OCI-LY7 (cell line): ENCODE results near the gene DYNLT4. TPM values are rescaled to one million over a fixed set of nuclear protein-coding genes. Genes with fewer than 3 reads are reported as not detected.

Experiments used
- BruUV-seq: library from RNA; stranded (reverse); fragments of 400-500 nt; replicated peaks from 2 replicates; lab custom pipeline; 2021; lab: Mats Ljungman, UMichigan
- CTCF ChIA-PET: fragments of 300-600 bp; sonication (Branson Sonifier 250); formaldehyde crosslinking; loops from one replicate; lab custom pipeline; 2022; ENCODE audit warnings: antibody characterized with exemption; ENCODE audit not compliant: unreplicated experiment; lab: Charles Lee
- POLR2A ChIA-PET: fragments of 300-600 bp; sonication (Branson Sonifier 250); formaldehyde crosslinking; loops from one replicate; lab custom pipeline; 2022; ENCODE audit warnings: antibody characterized with exemption; lab: Charles Lee
- DNase-seq: peaks from one replicate; pipeline ENCODE4 v3.0.0-alpha.2; 2015; ENCODE audit warnings: low spot score
- H2AFZ ChIP-seq: fragments of 200-600 bp; sonication (generic), shearing (Covaris generic); 2 replicates; pipeline ENCODE4 v1.6.1; 2014; ENCODE audit warnings: mild to moderate bottlenecking, antibody characterized with exemption, low read length, moderate library complexity
- H3K27ac ChIP-seq: fragments of 200-600 bp; sonication (generic); 2 replicates; pipeline ENCODE4 v1.5.1; 2014; ENCODE audit warnings: mixed run types, low read depth, mild to moderate bottlenecking, moderate library complexity, low read length, inconsistent platforms; ENCODE audit not compliant: poor library complexity, severe bottlenecking
- H3K36me3 ChIP-seq: fragments of 200-600 bp; sonication (generic); 2 replicates; pipeline ENCODE4 v1.6.1; 2014; ENCODE audit warnings: mild to moderate bottlenecking, antibody characterized with exemption, low read length, moderate library complexity, mixed read lengths; ENCODE audit not compliant: insufficient read depth
- H3K4me1 ChIP-seq: fragments of 200-600 bp; sonication (generic); 2 replicates; pipeline ENCODE4 v1.5.1; 2014; ENCODE audit warnings: mild to moderate bottlenecking, low read length; ENCODE audit not compliant: insufficient read depth, poor library complexity, severe bottlenecking
- H3K4me2 ChIP-seq: fragments of 200-600 bp; sonication (generic); 2 replicates; pipeline ENCODE4 v1.6.1; 2014; ENCODE audit warnings: mild to moderate bottlenecking, low read length
- H3K4me3 ChIP-seq: fragments of 200-600 bp; sonication (generic); 2 replicates; pipeline ENCODE4 v1.5.1; 2014; ENCODE audit warnings: mild to moderate bottlenecking, low read depth, low read length; ENCODE audit not compliant: poor library complexity, severe bottlenecking
- H3K79me2 ChIP-seq: fragments of 200-600 bp; sonication (generic); 2 replicates; pipeline ENCODE4 v1.6.1; 2016; ENCODE audit warnings: low read depth, mild to moderate bottlenecking, low read length, moderate library complexity, mixed read lengths; ENCODE audit not compliant: insufficient read depth
- H3K9me2 ChIP-seq: fragments of 200-600 bp; sonication (generic); 2 replicates; pipeline ENCODE4 v1.6.1; 2016; ENCODE audit warnings: mild to moderate bottlenecking, low read length, mixed read lengths; ENCODE audit not compliant: insufficient read depth
- H3K9me3 ChIP-seq: fragments of 200-600 bp; sonication (generic); 2 replicates; pipeline ENCODE4 v1.6.1; 2014; ENCODE audit warnings: mild to moderate bottlenecking, mixed run types, low read length, mixed read lengths
- H4K20me1 ChIP-seq: fragments of 200-600 bp; sonication (generic); 2 replicates; pipeline ENCODE4 v1.6.1; 2014; ENCODE audit warnings: mild to moderate bottlenecking, antibody characterized with exemption, low read length, moderate library complexity, mixed read lengths; ENCODE audit not compliant: insufficient read depth
- EZH2phosphoT487 ChIP-seq: fragments of 200-600 bp; sonication (generic); IDR thresholded peaks from 2 replicates; pipeline ENCODE4 v1.6.1; 2018; ENCODE audit warnings: low read depth, borderline replicate concordance, mild to moderate bottlenecking, mixed run types, antibody characterized with exemption, low read length, moderate library complexity, mixed read lengths
- intact Hi-C: fragments of 100-400 bp; cut with micrococcal nuclease; formaldehyde crosslinking; loops from one replicate; pipeline ENCODE4 v1.10.0; 2022; ENCODE audit not compliant: unreplicated experiment
- total RNA-seq, 2 experiments: library from RNA; depleted of rRNA in 1 of 2; stranded (reverse); fragments of >200 nt in 1 of 2; shearing (Covaris generic) in 1 of 2; gene quantifications; 2 replicates each; pipeline ENCODE4 v1.2.3, GENCODE V29; 2014 to 2022
- TF ChIP-seq, protein P1 (sequence below): fragments of 200-600 bp; sonication (generic); conservative IDR thresholded peaks from 2 replicates; pipeline ENCODE4 v1.5.1; 2014; ENCODE audit warnings: mild to moderate bottlenecking, antibody characterized with exemption, low read length, moderate library complexity, mixed read lengths

DYNLT4 gene
- total RNA-seq, 2 experiments from 2014 or later = not detected

- H3K36me3 ChIP-seq = no peaks in the 10 kb centered on the region
- ChIA-PET POLR2A (interaction anchor here (0.5 kb wide), 1 partner anchor 14 kb away, joined by 3 read pairs; no protein-coding TSS in a partner anchor), CTCF (no interaction called here)
- no peak for DNase-seq
- intact Hi-C loops = no loop called here
- no peaks in the 10 kb centered on the region for H3K4me1 ChIP-seq
- no peaks in the 10 kb centered on the region for H3K9me2 ChIP-seq
- H3K79me2 ChIP-seq = no peaks in the 10 kb centered on the region
- H3K4me3 ChIP-seq = no peak overlapping the region
- no peak overlapping the region for H2AFZ ChIP-seq
- no peaks in the 10 kb centered on the region for H3K9me3 ChIP-seq
- H3K27ac ChIP-seq = no peak overlapping the region
- H4K20me1 ChIP-seq = no peaks in the 10 kb centered on the region
- BruUV-seq = no TSS peak
- TF ChIP-seq EZH2phosphoT487 = no peak
- TF ChIP-seq, protein P1, sequence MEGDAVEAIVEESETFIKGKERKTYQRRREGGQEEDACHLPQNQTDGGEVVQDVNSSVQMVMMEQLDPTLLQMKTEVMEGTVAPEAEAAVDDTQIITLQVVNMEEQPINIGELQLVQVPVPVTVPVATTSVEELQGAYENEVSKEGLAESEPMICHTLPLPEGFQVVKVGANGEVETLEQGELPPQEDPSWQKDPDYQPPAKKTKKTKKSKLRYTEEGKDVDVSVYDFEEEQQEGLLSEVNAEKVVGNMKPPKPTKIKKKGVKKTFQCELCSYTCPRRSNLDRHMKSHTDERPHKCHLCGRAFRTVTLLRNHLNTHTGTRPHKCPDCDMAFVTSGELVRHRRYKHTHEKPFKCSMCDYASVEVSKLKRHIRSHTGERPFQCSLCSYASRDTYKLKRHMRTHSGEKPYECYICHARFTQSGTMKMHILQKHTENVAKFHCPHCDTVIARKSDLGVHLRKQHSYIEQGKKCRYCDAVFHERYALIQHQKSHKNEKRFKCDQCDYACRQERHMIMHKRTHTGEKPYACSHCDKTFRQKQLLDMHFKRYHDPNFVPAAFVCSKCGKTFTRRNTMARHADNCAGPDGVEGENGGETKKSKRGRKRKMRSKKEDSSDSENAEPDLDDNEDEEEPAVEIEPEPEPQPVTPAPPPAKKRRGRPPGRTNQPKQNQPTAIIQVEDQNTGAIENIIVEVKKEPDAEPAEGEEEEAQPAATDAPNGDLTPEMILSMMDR = no peak
- H3K4me2 ChIP-seq = no peak overlapping the region
Observed at GRCh38 chr1:44828003-44828651, 21.0 kb upstream of the DYNLT4 start.

DNA sequence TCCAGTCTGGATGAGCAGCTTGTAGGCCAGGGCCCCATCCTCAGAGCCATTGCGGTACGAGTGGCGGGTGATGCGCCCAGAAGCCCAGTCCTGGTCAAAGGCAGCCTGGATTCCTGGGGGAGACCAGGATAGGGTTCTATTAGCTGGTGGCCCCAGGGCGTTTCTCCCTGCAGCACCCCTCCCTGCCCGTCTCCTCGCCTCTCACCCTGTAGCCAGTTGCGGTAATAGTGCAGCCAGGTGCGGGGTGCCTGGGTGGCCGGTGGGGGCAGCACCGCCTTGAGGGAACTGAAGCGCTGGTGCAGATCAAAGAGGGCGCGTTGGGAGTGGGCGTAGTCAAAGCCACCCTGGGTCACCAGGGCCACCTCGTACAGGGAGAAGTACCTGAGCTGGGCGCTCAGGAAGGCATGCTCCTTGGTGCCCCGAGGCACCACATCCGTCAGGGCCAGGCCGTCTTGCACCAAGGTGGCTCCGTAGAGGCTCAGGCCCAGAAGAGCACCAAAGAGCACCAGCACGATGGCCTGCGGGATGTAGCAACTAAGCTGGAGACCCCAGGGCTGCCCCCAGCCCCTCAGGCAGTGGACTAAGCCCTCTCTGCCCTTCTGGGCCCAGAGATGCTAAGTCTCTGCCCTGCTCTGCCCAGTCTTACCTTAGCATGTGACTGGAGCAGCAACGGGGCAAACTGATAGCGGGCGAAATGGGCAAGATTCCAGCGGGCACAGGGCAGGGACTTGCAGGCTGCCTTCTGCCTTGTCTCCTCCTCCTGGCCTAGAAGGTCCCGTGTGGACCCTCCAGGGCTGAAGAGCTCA lies 20.2 kb upstream of the DYNLT4 start:
- ChIA-PET CTCF (no interaction called here), POLR2A (interaction anchor here (0.5 to 1.1 kb wide), 3 partner anchors 10 to 13 kb away, joined by 3 to 4 read pairs (median 3); no protein-coding TSS in a partner anchor)
- Histone ChIP-seq H3K27ac (no peak overlapping the region), H4K20me1 (no peaks in the 10 kb centered on the region), H3K4me1 (peaks cover 5% of the 10 kb centered on the region), H3K36me3 (no peaks in the 10 kb centered on the region), H3K79me2 (no peaks in the 10 kb centered on the region), H3K4me3 (no peak overlapping the region), H3K4me2 (no peak overlapping the region), H3K9me2 (no peaks in the 10 kb centered on the region), H2AFZ (no peak overlapping the region), H3K9me3 (no peaks in the 10 kb centered on the region)
- no TSS peak for BruUV-seq
- no peak for DNase-seq
- intact Hi-C loops = no loop called here
- TF ChIP-seq, protein P1 = no peak
- no peak for TF ChIP-seq EZH2phosphoT487
